Right lobe of liver (tissue), 6 donors: ENCODE data around the gene CLEC2D. TPM values are rescaled to one million over a fixed set of nuclear protein-coding genes. Genes with fewer than 3 reads are reported as not detected.

ENCODE experiments used
- ATAC-seq, 4 donors: fragments of 200-7000 bp; cut with Tn5 transposase; one replicate each; pipeline ENCODE4 v1.9.1; 2020; ENCODE audit warnings: mild to moderate bottlenecking in 4 of 4, moderate library complexity in 4 of 4
- DNase-seq, 3 donors: peaks; one replicate each; pipeline ENCODE4 v3.0.0-alpha.2; 2020
- H3K27ac ChIP-seq, 3 donors: fragments of 200-600 bp; one replicate each; pipeline ENCODE4 v1.8.0; 2022
- H3K27me3 ChIP-seq, 2 donors: fragments of 200-600 bp; one replicate each; pipeline ENCODE4 v1.8.0; 2022
- H3K36me3 ChIP-seq, 4 donors: fragments of 200-600 bp; sonication (generic) in 1 of 4; one replicate each; pipeline versions ENCODE4 v1.5.1 to v1.8.0; 2017 to 2022; ENCODE audit warnings: control low read depth in 1 of 4
- H3K4me1 ChIP-seq, 4 donors: fragments of 200-600 bp; sonication (generic) in 1 of 4; one replicate each; pipeline versions ENCODE4 v1.5.1 to v1.8.0; 2017 to 2022; ENCODE audit warnings: control low read depth in 1 of 4
- H3K4me3 ChIP-seq, 3 donors: fragments of 200-600 bp; one replicate each; pipeline ENCODE4 v1.8.0; 2022
- H3K9me3 ChIP-seq, 4 donors: fragments of 200-600 bp; sonication (generic) in 1 of 4; one replicate each; pipeline versions ENCODE4 v1.5.1 to v1.8.0; 2017 to 2022; ENCODE audit warnings: control low read depth in 1 of 4
- POLR2A ChIP-seq: fragments of 450-650 bp; IDR thresholded peaks from one replicate; pipeline ENCODE4 v1.6.1; 2017; ENCODE audit warnings: antibody characterized with exemption, mild to moderate bottlenecking
- WGBS: methylation state at CpG from one replicate; pipeline ENCODE4 v1.1.6; 2018; ENCODE audit warnings: low coverage, low lambda C conversion rate; ENCODE audit not compliant: insufficient coverage; ENCODE audit errors: missing lambda C conversion rate; 5-methylcytosine and 5-hydroxymethylcytosine counted together
- intact Hi-C, 2 donors: fragments of 100-400 bp; cut with DNase I; formaldehyde crosslinking; loops; one replicate each; pipeline versions ENCODE4 v1.11.2 to v1.14.1; 2022
- total RNA-seq, 6 experiments: library from RNA; depleted of rRNA in 2 of 6; stranded (reverse); fragments of >200 nt in 2 of 6; fragmentation: NEBNext Ultra II Directional in 3 of 6; extraction: Animal tissue kit (Norgen Biotek cat#: 25700) in 3 of 6; gene quantifications; one replicate each; pipeline versions ENCODE4 v1.1.0 to v1.2.4, GENCODE V29; 2016 to 2023
- TF ChIP-seq, protein P1 (sequence below), 4 donors: fragments of 200-600 bp in 3 of 4; fragments of 450-650 bp in 1 of 4; IDR thresholded peaks; one replicate each; pipeline versions ENCODE4 v1.5.1 to v1.8.0; 2016 to 2022; ENCODE audit warnings: antibody characterized with exemption in 4 of 4, mild to moderate bottlenecking in 2 of 4
- donor health status: DM: no; HTN: yes; CAD: no.
- donor health status: DM: no; HTN: no; CAD: no.
- donor health status: DM: no; HTN: no; CAD: no.
- donor health status: DM: no; HTN: yes; CAD: no.
- donor health status: DM: no; HTN: yes; CAD: no.

Gene CLEC2D
- total RNA-seq, 6 experiments from 2014 or later, result 0.62 to 4.4 (median 1.6) TPM

DNA sequence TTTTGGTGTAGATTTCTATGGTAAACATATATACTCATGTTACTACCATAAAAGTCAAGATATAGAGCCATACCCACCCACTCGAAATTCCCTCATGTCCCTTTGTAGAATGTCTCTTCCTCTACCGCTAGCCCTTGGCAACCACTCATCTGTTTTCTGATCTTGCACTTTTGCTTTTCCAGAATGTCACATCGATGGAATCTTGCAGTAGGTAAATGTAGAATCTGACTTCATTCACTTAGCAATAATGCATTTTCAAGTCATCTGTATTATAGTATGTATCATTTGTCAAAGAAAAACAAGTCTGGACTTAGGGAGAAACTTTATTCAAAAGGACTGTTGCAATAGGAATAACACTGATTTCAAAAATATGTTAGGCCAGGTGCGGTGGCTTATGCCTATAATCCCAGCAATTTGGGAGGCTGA is 19.3 kb upstream of the CLEC2D start:
- no peak for TF ChIP-seq POLR2A
- TF ChIP-seq, protein P1, sequence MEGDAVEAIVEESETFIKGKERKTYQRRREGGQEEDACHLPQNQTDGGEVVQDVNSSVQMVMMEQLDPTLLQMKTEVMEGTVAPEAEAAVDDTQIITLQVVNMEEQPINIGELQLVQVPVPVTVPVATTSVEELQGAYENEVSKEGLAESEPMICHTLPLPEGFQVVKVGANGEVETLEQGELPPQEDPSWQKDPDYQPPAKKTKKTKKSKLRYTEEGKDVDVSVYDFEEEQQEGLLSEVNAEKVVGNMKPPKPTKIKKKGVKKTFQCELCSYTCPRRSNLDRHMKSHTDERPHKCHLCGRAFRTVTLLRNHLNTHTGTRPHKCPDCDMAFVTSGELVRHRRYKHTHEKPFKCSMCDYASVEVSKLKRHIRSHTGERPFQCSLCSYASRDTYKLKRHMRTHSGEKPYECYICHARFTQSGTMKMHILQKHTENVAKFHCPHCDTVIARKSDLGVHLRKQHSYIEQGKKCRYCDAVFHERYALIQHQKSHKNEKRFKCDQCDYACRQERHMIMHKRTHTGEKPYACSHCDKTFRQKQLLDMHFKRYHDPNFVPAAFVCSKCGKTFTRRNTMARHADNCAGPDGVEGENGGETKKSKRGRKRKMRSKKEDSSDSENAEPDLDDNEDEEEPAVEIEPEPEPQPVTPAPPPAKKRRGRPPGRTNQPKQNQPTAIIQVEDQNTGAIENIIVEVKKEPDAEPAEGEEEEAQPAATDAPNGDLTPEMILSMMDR (IDR thresholded peaks at IDR 0.05), result no peak
- Histone ChIP-seq H3K27ac (peak overlapping the region; percentile 75 to 88 (median 77)), H3K4me1 (no peaks in the 10 kb centered on the region), H3K4me3 (peak overlapping the region in 2 of 3 donors; percentile 50 to 65), H3K27me3 (no peaks in the 10 kb centered on the region), H3K36me3 (no peaks in the 10 kb centered on the region), H3K9me3 (no peaks in the 10 kb centered on the region)
- intact Hi-C loops, result no loop called here
- ATAC-seq (no peak), DNase-seq (no peak)
- WGBS, result 44% methylated on average over 4 of the region's 4 CpGs

DNA sequence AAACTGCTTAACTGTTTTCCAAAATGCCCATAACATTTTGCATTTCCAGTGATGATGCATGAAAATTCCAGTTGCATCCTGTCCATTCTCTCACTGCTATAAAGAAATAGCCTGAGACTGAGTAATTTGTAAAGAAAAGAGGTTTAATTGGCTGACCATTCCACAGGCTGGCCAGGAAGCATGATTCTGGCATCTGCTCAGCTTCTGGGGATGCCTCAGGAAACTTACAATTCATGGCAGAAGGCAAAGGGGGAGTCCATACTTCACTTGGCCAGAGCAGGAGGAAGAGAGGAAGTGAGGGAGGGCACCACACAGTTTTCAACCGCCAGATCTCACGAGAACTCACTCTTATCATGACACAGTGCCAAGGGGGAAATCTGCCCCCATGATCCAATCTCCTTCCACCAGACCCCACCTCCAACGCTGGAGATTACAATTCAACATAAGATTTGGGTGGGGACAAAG is 18.2 kb upstream of the CLEC2D start:
- Histone ChIP-seq H3K27ac (peak overlapping the region; percentile 3 to 88 (median 47)), H3K36me3 (no peaks in the 10 kb centered on the region), H3K27me3 (no peaks in the 10 kb centered on the region), H3K9me3 (no peaks in the 10 kb centered on the region), H3K4me1 (no peaks in the 10 kb centered on the region), H3K4me3 (no peak overlapping the region)
- WGBS, result 24% methylated on average over 3 of the region's 3 CpGs
- no peak for DNase-seq
- no peak for TF ChIP-seq POLR2A
- TF ChIP-seq, protein P1 (IDR thresholded peaks at IDR 0.05), result no peak
- ATAC-seq, result no peak
- intact Hi-C loops, result no loop called here

DNA sequence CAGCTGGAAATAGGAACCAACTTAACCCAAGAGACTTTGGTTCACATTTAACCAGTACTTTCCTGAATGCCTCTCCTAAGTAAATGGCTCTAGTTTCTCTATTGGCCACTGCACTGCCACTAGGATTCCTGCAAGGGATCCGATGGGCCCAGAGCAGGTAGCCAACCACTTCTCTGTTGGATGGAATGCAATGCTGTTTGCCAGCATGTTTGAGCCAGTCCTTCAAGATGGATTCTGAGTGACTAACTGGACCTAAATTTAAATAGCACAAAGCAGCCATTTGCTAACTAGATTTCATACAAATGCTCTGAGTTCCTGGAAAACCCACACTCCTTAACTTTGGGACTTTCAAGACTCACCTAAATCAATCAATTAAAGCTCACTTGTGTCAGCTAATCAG is 9.5 kb upstream of the CLEC2D start:
- H3K36me3 ChIP-seq, result no peaks in the 10 kb centered on the region
- H3K27me3 ChIP-seq, result no peaks in the 10 kb centered on the region
- no peaks in the 10 kb centered on the region for H3K4me1 ChIP-seq
- ATAC-seq (no peak), DNase-seq (no peak)
- 100% methylated on average over 1 of the region's 1 CpG for WGBS
- intact Hi-C loops, result no loop called here
- TF ChIP-seq, protein P1 (IDR thresholded peaks at IDR 0.05), result no peak
- no peak for TF ChIP-seq POLR2A
- no peaks in the 10 kb centered on the region for H3K9me3 ChIP-seq
- H3K27ac ChIP-seq, result no peak overlapping the region
- no peak overlapping the region for H3K4me3 ChIP-seq

DNA sequence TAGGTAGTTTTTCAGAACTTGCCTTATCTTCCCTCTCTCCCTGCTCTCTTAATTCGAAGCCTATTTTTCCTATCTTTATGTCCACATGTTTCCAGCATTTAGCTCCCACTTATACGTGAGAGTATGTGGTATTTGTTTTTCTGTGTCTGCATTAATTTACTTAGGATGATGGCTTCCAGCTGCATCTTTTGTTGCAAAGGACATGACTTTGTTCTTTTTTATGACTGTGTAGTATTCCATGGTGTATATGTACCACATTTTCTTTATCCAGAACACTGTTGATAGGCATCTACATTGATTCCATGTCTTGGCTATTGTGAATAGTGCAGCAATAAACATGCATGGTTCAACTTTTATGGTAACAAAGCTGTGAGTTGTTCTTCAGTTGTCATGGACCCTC is 7.8 kb upstream of the CLEC2D start:
- H3K4me3 ChIP-seq, result no peak overlapping the region
- H3K27me3 ChIP-seq, result no peaks in the 10 kb centered on the region
- H3K36me3 ChIP-seq, result no peaks in the 10 kb centered on the region
- 62% methylated on average over 2 of the region's 2 CpGs for WGBS
- ATAC-seq (no peak), DNase-seq (no peak)
- H3K4me1 ChIP-seq, result no peaks in the 10 kb centered on the region
- TF ChIP-seq, protein P1 (IDR thresholded peaks at IDR 0.05), result no peak
- no peak for TF ChIP-seq POLR2A
- H3K9me3 ChIP-seq, result no peaks in the 10 kb centered on the region
- intact Hi-C loops, result no loop called here
- no peak overlapping the region for H3K27ac ChIP-seq

DNA sequence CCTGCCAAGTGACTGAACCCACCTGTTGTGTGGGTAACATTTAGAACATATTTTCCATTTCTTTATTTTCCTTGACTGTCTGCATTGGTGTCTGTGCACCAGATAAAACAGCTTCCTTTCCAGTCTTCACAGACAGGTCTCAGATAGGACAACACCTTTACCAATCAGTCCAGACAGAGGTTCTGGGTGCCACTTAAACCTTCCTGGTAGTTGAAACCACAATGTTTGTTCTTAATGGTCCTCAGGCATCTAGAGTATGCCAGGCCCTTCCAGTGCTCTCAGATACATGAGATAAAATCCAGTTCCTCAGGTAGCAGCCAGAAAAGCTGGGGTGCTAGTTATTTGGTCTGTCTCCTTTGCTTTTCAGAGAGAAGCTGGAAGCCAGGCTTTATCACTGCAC is 7.0 kb upstream of the CLEC2D start:
- intact Hi-C loops, result no loop called here
- H3K36me3 ChIP-seq, result no peaks in the 10 kb centered on the region
- H3K27ac ChIP-seq, result no peak overlapping the region
- TF ChIP-seq POLR2A, result no peak
- TF ChIP-seq, protein P1 (IDR thresholded peaks at IDR 0.05), result no peak
- H3K9me3 ChIP-seq, result no peaks in the 10 kb centered on the region
- ATAC-seq, result no peak
- no peak for DNase-seq
- no peaks in the 10 kb centered on the region for H3K4me1 ChIP-seq
- no peak overlapping the region for H3K4me3 ChIP-seq
- H3K27me3 ChIP-seq, result no peaks in the 10 kb centered on the region
